Liver (tissue), 3 donors: ENCODE data around the gene MIPEP.

Experiments
- FOXA1 ChIP-seq: IDR thresholded peaks from 2 replicates; pipeline ENCODE4 v1.6.1; 2016; ENCODE audit warnings: antibody characterized with exemption
- JUND ChIP-seq, 2 donors: IDR thresholded peaks; 2 replicates each; pipeline ENCODE4 v1.6.1; 2016; ENCODE audit warnings: antibody characterized with exemption in 2 of 2
- NR2F2 ChIP-seq: IDR thresholded peaks from 2 replicates; pipeline ENCODE4 v1.6.1; 2016; ENCODE audit warnings: antibody characterized with exemption
- TAF1 ChIP-seq: conservative IDR thresholded peaks from 2 replicates; pipeline ENCODE4 v1.6.1; 2016; ENCODE audit warnings: antibody characterized with exemption, mild to moderate bottlenecking
- YY1 ChIP-seq: IDR thresholded peaks from 2 replicates; pipeline ENCODE4 v1.6.1; 2016; ENCODE audit warnings: antibody characterized with exemption, mild to moderate bottlenecking
- TF ChIP-seq, protein P1 (sequence below): fragments of 150-350 bp; IDR thresholded peaks from 2 replicates; pipeline ENCODE4 v1.5.1; 2017; ENCODE audit warnings: improper control_type of control experiment, low read depth, low read length; ENCODE audit not compliant: missing input control
- TF ChIP-seq, protein P2 (sequence below): IDR thresholded peaks from 2 replicates; pipeline ENCODE4 v1.6.1; 2016; ENCODE audit warnings: antibody characterized with exemption
- TF ChIP-seq, protein P3 (sequence below): IDR thresholded peaks from 2 replicates; pipeline ENCODE4 v1.6.1; 2016; ENCODE audit warnings: antibody characterized with exemption, mild to moderate bottlenecking
- donor health status: healthy.
- donor health status: healthy.

DNA sequence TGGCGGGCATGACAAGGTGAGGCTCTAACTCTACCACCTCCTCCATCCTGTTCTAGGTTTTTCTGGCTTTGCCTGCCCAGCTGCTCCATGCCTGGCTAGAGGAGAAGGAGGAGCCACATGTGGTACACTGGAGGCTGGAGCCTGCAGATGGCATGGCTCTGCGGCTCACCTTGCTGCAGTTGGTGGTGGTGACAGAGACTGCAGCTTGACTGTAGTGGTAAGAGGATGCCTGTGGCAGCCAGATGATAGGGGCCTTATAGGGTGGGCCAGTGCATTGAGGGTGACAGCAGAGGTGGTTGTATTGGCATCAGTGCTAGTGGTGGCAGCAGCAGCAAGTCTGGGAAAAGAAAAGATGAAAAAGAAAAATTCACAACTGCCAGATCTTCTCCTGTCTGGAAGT is 172.8 kb downstream of the MIPEP start:
- TF ChIP-seq, protein P1, sequence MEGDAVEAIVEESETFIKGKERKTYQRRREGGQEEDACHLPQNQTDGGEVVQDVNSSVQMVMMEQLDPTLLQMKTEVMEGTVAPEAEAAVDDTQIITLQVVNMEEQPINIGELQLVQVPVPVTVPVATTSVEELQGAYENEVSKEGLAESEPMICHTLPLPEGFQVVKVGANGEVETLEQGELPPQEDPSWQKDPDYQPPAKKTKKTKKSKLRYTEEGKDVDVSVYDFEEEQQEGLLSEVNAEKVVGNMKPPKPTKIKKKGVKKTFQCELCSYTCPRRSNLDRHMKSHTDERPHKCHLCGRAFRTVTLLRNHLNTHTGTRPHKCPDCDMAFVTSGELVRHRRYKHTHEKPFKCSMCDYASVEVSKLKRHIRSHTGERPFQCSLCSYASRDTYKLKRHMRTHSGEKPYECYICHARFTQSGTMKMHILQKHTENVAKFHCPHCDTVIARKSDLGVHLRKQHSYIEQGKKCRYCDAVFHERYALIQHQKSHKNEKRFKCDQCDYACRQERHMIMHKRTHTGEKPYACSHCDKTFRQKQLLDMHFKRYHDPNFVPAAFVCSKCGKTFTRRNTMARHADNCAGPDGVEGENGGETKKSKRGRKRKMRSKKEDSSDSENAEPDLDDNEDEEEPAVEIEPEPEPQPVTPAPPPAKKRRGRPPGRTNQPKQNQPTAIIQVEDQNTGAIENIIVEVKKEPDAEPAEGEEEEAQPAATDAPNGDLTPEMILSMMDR = no peak
- TF ChIP-seq TAF1 = no peak
- TF ChIP-seq FOXA1 = no peak
- no peak for TF ChIP-seq NR2F2
- no peak for TF ChIP-seq YY1
- TF ChIP-seq, protein P2, sequence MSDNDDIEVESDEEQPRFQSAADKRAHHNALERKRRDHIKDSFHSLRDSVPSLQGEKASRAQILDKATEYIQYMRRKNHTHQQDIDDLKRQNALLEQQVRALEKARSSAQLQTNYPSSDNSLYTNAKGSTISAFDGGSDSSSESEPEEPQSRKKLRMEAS = no peak
- TF ChIP-seq, protein P3, sequence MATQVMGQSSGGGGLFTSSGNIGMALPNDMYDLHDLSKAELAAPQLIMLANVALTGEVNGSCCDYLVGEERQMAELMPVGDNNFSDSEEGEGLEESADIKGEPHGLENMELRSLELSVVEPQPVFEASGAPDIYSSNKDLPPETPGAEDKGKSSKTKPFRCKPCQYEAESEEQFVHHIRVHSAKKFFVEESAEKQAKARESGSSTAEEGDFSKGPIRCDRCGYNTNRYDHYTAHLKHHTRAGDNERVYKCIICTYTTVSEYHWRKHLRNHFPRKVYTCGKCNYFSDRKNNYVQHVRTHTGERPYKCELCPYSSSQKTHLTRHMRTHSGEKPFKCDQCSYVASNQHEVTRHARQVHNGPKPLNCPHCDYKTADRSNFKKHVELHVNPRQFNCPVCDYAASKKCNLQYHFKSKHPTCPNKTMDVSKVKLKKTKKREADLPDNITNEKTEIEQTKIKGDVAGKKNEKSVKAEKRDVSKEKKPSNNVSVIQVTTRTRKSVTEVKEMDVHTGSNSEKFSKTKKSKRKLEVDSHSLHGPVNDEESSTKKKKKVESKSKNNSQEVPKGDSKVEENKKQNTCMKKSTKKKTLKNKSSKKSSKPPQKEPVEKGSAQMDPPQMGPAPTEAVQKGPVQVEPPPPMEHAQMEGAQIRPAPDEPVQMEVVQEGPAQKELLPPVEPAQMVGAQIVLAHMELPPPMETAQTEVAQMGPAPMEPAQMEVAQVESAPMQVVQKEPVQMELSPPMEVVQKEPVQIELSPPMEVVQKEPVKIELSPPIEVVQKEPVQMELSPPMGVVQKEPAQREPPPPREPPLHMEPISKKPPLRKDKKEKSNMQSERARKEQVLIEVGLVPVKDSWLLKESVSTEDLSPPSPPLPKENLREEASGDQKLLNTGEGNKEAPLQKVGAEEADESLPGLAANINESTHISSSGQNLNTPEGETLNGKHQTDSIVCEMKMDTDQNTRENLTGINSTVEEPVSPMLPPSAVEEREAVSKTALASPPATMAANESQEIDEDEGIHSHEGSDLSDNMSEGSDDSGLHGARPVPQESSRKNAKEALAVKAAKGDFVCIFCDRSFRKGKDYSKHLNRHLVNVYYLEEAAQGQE = no peak
- no peak for TF ChIP-seq JUND (IDR thresholded peaks at IDR 0.05)
